PC-3 (cell line): ENCODE measurements around the gene NUAK2. TPM values are rescaled to one million over a fixed set of nuclear protein-coding genes. Genes with fewer than 3 reads are reported as not detected.

ENCODE experiments used
- ATAC-seq: fragments of 200-7000 bp; cut with Tn5 transposase; 2 replicates; pipeline ENCODE4 v1.9.1; 2020; ENCODE audit warnings: mild to moderate bottlenecking, moderate library complexity
- BruUV-seq: library from RNA; stranded (reverse); fragments of 400-500 nt; replicated peaks from 2 replicates; lab custom pipeline; 2021; lab: Mats Ljungman, UMichigan
- CTCF ChIA-PET: fragments of 300-600 bp; sonication (Branson Sonifier 250); formaldehyde crosslinking; loops from one replicate; lab custom pipeline; 2022; ENCODE audit warnings: antibody characterized with exemption; lab: Charles Lee
- POLR2A ChIA-PET: fragments of 300-600 bp; sonication (Branson Sonifier 250); formaldehyde crosslinking; loops from one replicate; lab custom pipeline; 2022; ENCODE audit warnings: antibody characterized with exemption; ENCODE audit not compliant: unreplicated experiment; lab: Charles Lee
- DNase-seq: peaks from one replicate; pipeline ENCODE4 v3.0.0-alpha.2; 2015
- H2AFZ ChIP-seq: fragments of 300-600 bp; sonication (generic); 2 replicates; pipeline ENCODE4 v1.6.0; 2016; ENCODE audit warnings: antibody characterized with exemption, low read length
- H3F3A ChIP-seq: fragments of 300-600 bp; sonication (generic); one replicate; pipeline ENCODE4 v1.6.0; 2017; ENCODE audit warnings: antibody characterized with exemption, low read length, control low read depth, mild to moderate bottlenecking; ENCODE audit not compliant: unreplicated experiment
- H3K27ac ChIP-seq: fragments of 300-600 bp; sonication (generic); 2 replicates; pipeline ENCODE4 v1.5.1; 2016; ENCODE audit warnings: mild to moderate bottlenecking, low read length
- H3K27me3 ChIP-seq: fragments of 300-600 bp; sonication (generic); 2 replicates; pipeline ENCODE4 v1.6.1; 2016; ENCODE audit warnings: low read length, mixed read lengths
- H3K36me3 ChIP-seq: fragments of 300-600 bp; sonication (generic); 2 replicates; pipeline ENCODE4 v1.6.1; 2016; ENCODE audit warnings: low read depth, mixed run types, low read length, mixed read lengths
- H3K4me1 ChIP-seq: fragments of 300-600 bp; sonication (generic); 2 replicates; pipeline ENCODE4 v1.5.1; 2016; ENCODE audit warnings: low read length; ENCODE audit not compliant: insufficient read depth
- H3K4me2 ChIP-seq: fragments of 300-600 bp; sonication (generic); 2 replicates; pipeline ENCODE4 v1.6.0; 2016; ENCODE audit warnings: low read length
- H3K4me3 ChIP-seq: fragments of 300-600 bp; sonication (generic); 2 replicates; pipeline ENCODE4 v1.5.1; 2016; ENCODE audit warnings: mild to moderate bottlenecking, low read length, mixed read lengths
- H3K79me2 ChIP-seq: fragments of 300-600 bp; sonication (generic); 2 replicates; pipeline ENCODE4 v1.6.1; 2017; ENCODE audit warnings: low read length, mixed read lengths
- H3K9ac ChIP-seq: fragments of 300-600 bp; sonication (generic); 2 replicates; pipeline ENCODE4 v1.6.0; 2016; ENCODE audit warnings: mild to moderate bottlenecking, low read length
- H3K9me2 ChIP-seq: fragments of 300-600 bp; sonication (generic); replicated peaks from 2 replicates; pipeline ENCODE4 v1.6.1; 2016; ENCODE audit warnings: mixed run types, low read length, mixed read lengths
- H3K9me3 ChIP-seq: fragments of 300-600 bp; sonication (generic); 2 replicates; pipeline ENCODE4 v1.6.1; 2016; ENCODE audit warnings: low read length, mixed read lengths
- H4K20me1 ChIP-seq: fragments of 300-600 bp; sonication (generic); 2 replicates; pipeline ENCODE4 v1.6.1; 2016; ENCODE audit warnings: low read length, mixed read lengths
- EZH2 ChIP-seq: fragments of 300-600 bp; sonication (generic); IDR thresholded peaks from one replicate; pipeline ENCODE4 v1.6.1; 2017; ENCODE audit warnings: antibody characterized with exemption, mild to moderate bottlenecking, low read length; ENCODE audit not compliant: unreplicated experiment
- EZH2phosphoT487 ChIP-seq: fragments of 300-600 bp; sonication (generic); IDR thresholded peaks from 2 replicates; pipeline ENCODE4 v1.6.1; 2018; ENCODE audit warnings: mild to moderate bottlenecking, antibody characterized with exemption, low read length, borderline replicate concordance
- intact Hi-C: fragments of 100-400 bp; cut with micrococcal nuclease; formaldehyde crosslinking; loops from 2 replicates; pipeline ENCODE4 v1.9.0; 2023
- total RNA-seq: library from RNA; depleted of rRNA; stranded (reverse); fragments of >200 nt; gene quantifications from 2 replicates; pipeline ENCODE4 v1.2.3, GENCODE V29; 2014
- TF ChIP-seq, protein P1 (sequence below): fragments of 300-600 bp; sonication (generic); conservative IDR thresholded peaks from 2 replicates; pipeline ENCODE4 v1.5.1; 2017; ENCODE audit warnings: antibody characterized with exemption, low read depth, mild to moderate bottlenecking, low read length

The NUAK2 gene
- total RNA-seq, 1 experiment from 2014 or later, result 3.8 TPM

DNA sequence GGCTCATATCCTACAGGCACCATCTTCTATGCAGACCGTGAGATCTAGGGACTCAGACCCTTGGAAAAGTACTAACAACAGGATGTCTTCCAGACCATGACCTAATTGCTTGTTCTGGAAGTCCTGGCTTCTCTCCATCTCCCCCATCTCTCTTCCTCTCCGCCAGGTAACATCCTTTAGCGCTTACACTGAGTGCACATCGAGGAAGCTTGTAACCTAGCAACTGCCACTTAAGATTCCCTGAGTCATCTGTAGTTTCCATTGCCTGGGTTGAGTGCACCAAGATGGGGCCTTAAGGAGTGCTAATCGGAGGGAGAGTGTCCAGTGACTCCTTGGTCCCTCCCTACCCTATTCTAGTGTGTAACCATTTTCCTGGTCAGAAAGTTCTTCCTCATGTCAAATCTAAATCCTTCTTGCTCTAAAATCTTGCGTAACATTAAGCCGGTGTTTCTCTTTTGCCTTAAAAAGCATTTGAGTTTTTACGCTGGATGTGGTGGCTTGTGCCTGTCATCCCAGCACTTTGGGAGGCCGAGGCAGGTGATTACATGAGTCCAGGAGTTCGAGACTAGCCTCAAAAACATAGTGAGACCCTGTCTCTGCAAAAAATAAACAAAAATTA is 25.5 kb upstream of the NUAK2 start:
- no TSS peak for BruUV-seq
- DNase-seq (peak; percentile 48), ATAC-seq (peak; percentile 54; the same call in 1 of the 2 replicates)
- H2AFZ ChIP-seq, result no peak overlapping the region
- ChIA-PET CTCF (no interaction called here), POLR2A (no interaction called here)
- intact Hi-C loops, result no loop called here
- no peaks in the 10 kb centered on the region for H3K36me3 ChIP-seq
- H3K9ac ChIP-seq, result no peak overlapping the region
- no peaks in the 10 kb centered on the region for H4K20me1 ChIP-seq
- TF ChIP-seq EZH2, result no peak
- no peak for TF ChIP-seq EZH2phosphoT487
- TF ChIP-seq, protein P1, sequence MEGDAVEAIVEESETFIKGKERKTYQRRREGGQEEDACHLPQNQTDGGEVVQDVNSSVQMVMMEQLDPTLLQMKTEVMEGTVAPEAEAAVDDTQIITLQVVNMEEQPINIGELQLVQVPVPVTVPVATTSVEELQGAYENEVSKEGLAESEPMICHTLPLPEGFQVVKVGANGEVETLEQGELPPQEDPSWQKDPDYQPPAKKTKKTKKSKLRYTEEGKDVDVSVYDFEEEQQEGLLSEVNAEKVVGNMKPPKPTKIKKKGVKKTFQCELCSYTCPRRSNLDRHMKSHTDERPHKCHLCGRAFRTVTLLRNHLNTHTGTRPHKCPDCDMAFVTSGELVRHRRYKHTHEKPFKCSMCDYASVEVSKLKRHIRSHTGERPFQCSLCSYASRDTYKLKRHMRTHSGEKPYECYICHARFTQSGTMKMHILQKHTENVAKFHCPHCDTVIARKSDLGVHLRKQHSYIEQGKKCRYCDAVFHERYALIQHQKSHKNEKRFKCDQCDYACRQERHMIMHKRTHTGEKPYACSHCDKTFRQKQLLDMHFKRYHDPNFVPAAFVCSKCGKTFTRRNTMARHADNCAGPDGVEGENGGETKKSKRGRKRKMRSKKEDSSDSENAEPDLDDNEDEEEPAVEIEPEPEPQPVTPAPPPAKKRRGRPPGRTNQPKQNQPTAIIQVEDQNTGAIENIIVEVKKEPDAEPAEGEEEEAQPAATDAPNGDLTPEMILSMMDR, result no peak
- no peaks in the 10 kb centered on the region for H3K79me2 ChIP-seq
- H3K27ac ChIP-seq, result no peak overlapping the region
- no peaks in the 10 kb centered on the region for H3F3A ChIP-seq
- no peaks in the 10 kb centered on the region for H3K9me2 ChIP-seq
- H3K4me1 ChIP-seq, result peaks cover 6% of the 10 kb centered on the region; the same call in 1 of the 2 replicates
- H3K4me2 ChIP-seq, result no peak overlapping the region
- no peaks in the 10 kb centered on the region for H3K9me3 ChIP-seq
- no peak overlapping the region for H3K4me3 ChIP-seq
- H3K27me3 ChIP-seq, result peaks cover 10% of the 10 kb centered on the region

DNA sequence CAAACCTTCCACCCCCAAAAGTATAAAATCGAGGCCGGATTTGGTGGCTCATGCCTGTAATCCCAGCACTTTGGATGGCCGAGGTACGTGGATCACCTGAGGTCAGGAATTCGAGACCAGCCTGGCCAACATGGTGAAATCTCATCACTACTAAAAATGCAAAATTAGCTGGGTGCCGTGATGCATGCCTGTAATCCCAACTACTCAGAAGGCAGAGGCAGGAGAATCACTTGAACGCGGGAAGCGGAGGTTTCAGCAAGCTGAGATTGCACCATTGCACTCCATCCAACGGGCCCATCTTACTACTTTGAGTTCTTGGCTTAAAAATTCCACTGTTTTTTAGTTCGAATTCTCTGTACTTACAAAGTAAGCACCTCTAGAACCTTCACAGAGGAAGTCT is 24.2 kb upstream of the NUAK2 start:
- DNase-seq, result no peak
- no peaks in the 10 kb centered on the region for H3K36me3 ChIP-seq
- ATAC-seq, result no peak
- no peaks in the 10 kb centered on the region for H3F3A ChIP-seq
- H3K9me3 ChIP-seq, result no peaks in the 10 kb centered on the region
- intact Hi-C loops, result no loop called here
- no peak overlapping the region for H2AFZ ChIP-seq
- no peaks in the 10 kb centered on the region for H3K79me2 ChIP-seq
- TF ChIP-seq EZH2 (no peak), EZH2phosphoT487 (no peak)
- TF ChIP-seq, protein P1, result no peak
- no peaks in the 10 kb centered on the region for H3K9me2 ChIP-seq
- CTCF ChIA-PET, result interaction anchor here (0.5 kb wide), 1 partner anchor 10 kb away, joined by 3 read pairs; no protein-coding TSS in a partner anchor
- no peak overlapping the region for H3K9ac ChIP-seq
- POLR2A ChIA-PET, result no interaction called here
- no peaks in the 10 kb centered on the region for H4K20me1 ChIP-seq
- no peak overlapping the region for H3K27ac ChIP-seq
- H3K4me1 ChIP-seq, result peaks cover 6% of the 10 kb centered on the region; the same call in 1 of the 2 replicates
- H3K4me2 ChIP-seq, result no peak overlapping the region
- no peak overlapping the region for H3K4me3 ChIP-seq
- no TSS peak for BruUV-seq
- H3K27me3 ChIP-seq, result peaks cover 10% of the 10 kb centered on the region

DNA sequence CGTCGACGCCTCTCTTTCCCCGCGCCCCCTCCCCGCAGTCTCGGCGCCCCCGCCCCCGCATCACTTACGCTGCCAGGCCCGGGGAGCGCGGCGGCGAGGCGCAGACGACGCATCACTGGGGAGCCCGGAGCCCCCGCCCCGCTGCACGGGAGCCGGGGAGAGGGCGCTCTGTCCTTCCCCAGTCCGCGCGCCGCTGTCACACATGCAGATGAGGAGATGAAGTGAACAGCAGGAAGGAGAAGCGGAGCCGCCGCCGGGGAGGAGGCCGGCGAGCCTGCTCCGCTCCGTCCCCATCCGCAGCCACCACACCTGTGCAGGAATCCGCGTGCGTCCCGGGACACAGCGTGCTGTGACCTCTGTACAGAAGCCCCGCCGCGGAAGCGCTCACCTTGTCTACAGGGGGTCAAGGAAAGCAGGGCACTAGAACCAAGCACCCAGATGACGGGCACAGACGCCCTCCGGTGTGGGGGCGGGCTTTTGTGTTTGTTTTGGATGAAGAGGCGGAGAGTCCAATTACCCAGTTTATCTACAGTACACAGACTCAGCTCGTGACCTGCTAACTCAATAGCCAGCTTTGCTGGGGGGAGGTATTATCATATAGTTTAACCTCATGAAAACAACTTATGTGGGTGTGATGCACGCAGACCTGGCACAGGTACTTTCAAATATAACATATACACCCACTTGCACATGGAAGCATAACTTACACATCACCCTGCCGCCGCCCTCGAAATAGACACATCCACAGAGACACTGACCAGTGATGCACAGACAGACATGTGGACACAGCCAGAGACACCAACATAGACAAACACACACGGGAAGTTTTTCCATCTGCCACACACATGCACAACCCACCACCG is 22.8 kb upstream of the NUAK2 start:
- intact Hi-C loops, result no loop called here
- Histone ChIP-seq H3K9me3 (no peaks in the 10 kb centered on the region), H3K9me2 (no peaks in the 10 kb centered on the region), H3K9ac (no peak overlapping the region), H3K79me2 (no peaks in the 10 kb centered on the region), H3K4me2 (peak overlapping the region; percentile 84), H2AFZ (peak overlapping the region; percentile 83), H3K27ac (no peak overlapping the region), H4K20me1 (no peaks in the 10 kb centered on the region), H3K4me3 (peak overlapping the region; percentile 59), H3F3A (no peaks in the 10 kb centered on the region), H3K27me3 (peaks cover 10% of the 10 kb centered on the region), H3K36me3 (no peaks in the 10 kb centered on the region), H3K4me1 (peaks cover 6% of the 10 kb centered on the region; the same call in 1 of the 2 replicates)
- ChIA-PET POLR2A (no interaction called here), CTCF (no interaction called here)
- BruUV-seq, result no TSS peak
- DNase-seq (no peak), ATAC-seq (peak; percentile 52)
- TF ChIP-seq, protein P1, result no peak
- TF ChIP-seq EZH2phosphoT487, result no peak
- TF ChIP-seq EZH2, result peak; percentile 50
